Eye (tissue), 1 donor: ENCODE measurements around the gene CLC.
"Not testable (repeated sequence)": the region's sequence is repeated elsewhere in the genome, so short reads cannot be mapped to it uniquely, and the experiment has no call there.

Experiments
- DNase-seq: peaks from one replicate; pipeline ENCODE4 v3.0.0-alpha.2; 2015

Gene CLC

DNA sequence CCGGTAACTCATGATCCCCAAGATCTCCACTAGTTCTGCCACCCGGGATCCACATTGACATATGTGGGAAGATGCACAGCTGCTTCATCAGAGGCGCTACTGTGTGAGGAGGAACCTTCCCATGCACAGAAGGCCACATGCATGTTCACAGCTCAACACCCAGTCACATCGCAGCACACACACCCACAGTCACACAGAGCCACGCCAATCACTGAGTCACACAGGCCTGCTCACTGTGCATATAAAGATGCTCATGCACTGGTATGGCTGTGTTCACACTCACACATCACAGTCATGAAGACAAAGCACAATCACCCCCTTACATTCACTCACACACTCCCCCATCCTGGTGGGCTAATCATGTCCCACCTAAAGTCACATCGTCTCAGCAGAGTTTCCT is 9.8 kb downstream of the CLC start:
- peak; percentile 20 for DNase-seq

DNA sequence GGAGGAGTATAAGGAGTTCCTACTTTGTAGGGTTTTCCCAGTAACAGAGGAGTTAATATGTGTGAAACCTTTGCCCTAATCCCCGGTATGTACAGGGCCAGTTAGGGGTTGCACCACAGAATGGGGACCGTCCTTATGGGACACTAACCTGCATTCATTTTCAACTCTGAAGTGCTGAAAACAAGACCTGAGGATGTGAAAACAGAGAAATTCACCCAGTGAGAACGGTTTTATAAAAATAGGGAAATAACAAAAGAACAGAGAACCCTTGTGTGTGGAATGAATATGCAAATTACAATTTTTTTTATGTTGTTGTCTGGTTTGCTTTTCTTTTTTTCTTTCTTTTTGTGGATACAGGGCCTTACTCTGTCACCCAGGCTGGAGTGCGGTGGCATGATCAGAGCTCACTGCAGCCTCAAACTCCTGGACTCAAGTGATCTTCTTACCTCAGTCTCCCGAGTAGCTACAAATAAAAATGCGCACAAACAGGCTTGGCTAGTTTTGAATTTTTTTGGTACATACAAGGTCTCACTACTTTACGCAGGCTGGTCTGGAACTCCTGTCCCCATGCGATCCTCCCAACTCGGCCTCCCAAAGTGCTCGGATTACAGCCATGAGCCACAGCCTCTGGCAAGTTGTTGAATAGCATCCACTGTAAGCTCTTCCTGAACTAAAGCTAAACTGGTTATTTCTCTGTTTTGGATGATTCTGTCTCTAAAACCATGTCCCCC is 10.6 kb downstream of the CLC start:
- DNase-seq = no peak

DNA sequence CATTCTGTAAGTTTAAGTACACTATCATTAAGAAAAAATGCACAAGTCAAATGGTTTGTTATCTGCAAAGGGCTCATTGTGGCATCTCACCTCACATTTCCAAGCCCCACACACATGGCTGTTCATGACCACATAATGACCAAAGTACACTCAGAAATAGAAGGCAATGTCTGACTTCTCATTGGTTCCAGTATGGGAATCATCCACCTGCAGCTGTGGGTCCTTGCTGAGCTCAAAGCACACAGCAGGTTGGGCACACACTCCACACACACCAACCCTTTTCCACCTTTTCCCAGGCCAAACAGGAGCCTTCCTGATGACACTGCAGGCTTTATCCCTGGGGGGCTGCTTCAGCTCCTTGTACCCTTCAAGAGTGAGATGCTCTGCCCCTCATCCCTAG is 11.8 kb downstream of the CLC start:
- no peak for DNase-seq

DNA sequence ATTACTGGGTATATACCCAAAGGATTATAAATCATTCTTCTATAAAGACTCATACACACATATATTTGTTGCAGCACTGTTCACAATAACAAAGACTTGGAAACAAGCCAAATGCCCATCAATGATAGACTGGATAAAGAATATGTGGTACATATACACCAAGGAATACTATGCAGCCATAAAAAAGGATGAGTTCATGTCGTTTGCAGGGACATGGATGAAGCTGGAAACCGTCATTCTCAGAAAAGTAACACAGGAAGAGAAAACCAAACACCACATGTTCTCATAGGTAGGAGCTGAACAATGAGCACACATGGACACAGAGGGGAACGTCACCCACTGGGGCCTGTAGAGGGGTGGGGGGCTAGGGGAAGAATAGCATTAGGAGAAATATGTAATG is 17.7 kb downstream of the CLC start:
- not testable (repeated sequence) for DNase-seq

DNA sequence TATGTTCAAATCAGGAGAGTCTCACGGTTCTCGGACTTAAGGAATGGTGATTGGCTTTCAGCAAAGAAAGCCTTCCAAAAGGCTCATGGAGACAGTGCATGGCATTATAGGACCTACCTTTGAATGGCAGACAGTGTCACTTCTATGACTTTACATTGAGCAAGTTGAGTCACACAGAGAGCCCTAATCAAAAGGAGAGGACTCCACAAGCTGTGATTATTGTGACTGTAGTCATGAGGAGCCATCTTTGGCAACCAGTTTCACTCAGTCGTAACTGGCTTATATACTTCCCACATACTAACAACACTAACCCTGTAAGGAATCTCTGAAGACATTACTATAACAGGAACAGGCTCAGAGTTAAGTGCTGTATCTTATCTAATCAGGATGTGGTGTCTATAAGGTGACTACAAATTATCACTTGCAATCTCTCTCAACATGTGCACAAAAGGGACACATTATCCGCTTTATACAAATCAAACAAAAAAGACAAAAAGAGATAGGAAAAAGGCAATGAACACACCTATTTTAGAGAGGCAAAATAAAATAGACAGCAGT is 27.4 kb downstream of the CLC start:
- DNase-seq = no peak

DNA sequence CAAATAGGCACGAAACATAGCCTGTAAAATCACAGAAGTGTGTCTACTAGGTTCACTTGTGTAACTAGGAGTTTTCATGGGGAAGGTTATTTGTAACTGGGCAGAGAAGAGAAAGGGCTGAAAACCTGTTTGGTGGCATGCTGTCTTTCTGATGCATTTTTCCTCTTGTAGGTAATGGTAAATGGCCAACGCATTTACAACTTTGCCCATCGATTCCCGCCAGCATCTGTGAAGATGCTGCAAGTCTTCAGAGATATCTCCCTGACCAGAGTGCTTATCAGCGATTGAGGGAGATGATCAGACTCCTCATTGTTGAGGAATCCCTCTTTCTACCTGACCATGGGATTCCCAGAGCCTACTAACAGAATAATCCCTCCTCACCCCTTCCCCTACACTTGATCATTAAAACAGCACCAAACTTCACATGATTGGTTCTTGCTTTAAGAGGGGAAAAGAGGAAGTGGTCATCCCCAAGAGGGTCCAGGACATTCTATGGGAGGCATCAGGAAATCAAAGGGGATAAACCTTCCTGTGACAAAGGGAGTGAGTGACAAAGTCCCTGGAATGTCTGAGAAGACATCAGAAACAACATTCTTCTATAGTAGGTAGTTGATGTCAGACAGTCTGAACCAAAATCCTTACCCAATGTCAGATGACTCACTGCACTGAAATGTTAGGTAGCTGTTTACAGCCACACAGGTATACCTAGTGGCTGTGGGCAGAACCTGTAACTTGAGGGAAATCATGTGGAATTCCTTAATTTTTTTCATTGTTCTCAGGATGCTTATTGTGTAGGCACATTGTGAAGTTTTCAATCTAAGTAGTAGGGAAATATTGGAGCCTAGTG is 28.6 kb downstream of the CLC start:
- no peak for DNase-seq

DNA sequence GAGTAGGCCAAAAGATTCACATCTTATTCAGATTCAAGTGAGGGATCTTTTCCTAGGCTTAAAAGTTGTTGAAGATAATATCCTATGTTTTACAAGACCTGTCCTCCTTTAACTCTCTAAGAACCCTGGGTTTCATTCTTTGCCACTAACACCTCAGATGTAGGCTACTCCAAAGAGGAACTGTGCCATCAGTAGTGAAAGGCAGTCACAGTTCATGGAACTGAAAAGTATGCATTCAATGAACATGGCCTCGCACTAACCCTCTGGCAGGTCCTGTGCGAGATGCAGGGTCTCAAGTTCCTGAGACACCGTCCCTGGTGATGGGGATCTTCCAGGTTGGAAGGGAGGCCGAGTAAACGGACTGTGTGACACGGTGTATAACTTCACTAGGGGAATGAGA is 29.2 kb downstream of the CLC start:
- DNase-seq = no peak

DNA sequence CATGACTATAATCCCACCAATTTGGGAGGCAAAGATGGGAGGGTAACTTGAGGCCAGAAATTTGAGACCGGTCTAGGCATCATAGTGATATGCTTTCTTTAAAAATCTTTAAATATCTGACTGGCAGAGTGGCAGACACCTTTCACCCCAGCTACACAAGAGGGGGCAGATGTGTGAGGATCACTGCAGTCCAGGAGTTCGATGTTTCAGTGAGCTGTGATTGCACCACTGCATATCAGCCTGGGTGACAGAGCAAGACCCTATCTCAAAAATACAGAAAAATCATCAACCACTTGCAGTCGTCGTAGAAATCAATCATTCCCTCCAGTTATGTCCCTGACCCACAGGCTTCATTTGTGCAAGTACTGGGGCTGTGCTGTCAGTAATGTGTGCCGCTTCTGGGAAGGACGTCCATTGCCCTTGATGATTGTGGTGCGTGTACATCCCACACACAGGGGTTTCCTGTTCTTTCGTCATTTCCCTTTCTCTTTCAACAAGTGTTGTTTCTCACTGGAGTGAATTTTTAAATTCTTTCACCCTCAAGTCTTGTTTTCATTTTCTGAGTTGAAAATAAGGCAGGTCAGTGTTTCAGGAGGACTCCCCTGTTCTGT is 32.1 kb downstream of the CLC start:
- DNase-seq = no peak

DNA sequence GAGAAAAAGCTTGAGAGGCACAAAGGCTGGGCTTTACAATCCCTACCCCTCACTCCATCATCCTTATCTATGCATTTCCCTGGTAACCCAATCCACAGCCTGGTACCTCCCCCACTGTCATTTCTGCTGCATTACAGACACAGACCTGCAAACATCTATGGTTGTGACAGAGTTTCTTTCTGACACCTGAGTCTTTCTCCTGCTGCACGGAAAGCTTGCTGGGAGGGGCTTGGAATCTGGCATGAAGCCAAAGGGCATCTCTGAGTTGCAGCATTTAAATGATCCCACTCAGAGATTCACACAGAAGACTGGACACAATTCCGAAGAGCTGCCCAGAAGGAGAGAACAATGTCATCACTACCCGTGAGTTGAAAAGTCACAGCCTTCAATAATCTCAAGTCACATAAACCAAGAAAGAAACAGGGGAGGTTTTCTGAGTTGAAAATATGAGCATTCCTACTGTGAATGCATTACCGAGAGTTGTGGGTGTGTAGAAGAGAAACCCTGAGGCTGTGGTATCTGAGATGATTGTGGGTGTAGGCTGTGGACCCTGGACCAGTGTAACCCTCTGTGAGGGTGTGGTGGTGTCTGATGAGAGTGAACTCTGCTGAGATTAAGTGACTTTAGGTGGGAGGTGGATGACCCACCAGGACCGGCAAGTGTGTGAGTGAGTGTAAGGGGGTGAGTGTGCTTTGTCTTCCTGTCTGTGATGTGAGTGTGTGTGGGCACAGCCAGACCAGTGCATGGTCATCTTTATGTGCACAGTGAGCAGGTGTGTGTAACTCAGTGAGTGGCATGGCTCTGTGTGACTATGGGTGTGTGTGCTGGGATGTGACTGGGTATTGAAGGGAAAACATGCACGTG is 33.4 kb downstream of the CLC start, which contains the start of gene LGALS14:
Gene LGALS14 (plus strand): TSS at position 301 of the 864 bp plus-strand sequence. CDS start 48 bp downstream, at position 349.
- DNase-seq = no peak

DNA sequence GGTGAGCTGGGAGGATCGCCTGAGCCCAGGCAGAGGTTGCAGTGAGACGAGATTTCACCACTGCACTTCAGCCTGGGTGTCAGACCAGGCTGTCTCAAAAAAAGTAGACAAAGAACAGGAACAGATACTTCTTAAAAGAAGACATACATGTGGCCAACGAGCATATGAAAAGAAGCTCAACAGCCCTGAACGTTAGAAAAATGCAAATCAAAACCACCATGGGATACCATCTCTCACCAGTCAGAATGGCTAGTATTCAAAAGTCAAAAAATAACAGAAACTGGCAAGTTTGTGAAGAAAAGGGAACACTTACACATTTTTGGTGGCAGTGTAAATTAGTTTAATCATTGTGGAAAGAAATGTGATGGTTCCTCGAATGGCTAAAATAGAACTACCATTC is 36.5 kb downstream of the CLC start:
- DNase-seq = no peak

DNA sequence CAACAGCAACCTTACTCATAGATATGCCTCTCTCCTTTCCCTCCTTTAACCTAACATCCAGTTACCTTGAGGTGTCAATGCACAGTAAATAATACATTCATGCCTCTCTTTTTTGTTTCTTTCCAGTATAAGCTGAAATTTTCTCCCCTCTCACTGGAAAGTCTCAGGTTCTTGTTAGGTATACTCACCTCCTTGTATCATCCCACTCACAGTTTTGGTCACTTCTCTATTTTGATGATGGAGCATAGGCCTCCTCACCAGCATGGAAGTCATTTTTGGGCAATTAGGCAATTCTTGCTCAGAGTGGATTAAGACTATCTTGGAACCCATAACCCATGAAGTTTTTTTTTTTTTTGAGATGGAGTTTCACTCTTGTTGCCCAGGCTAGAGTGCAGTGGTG is 39.3 kb downstream of the CLC start:
- no peak for DNase-seq

DNA sequence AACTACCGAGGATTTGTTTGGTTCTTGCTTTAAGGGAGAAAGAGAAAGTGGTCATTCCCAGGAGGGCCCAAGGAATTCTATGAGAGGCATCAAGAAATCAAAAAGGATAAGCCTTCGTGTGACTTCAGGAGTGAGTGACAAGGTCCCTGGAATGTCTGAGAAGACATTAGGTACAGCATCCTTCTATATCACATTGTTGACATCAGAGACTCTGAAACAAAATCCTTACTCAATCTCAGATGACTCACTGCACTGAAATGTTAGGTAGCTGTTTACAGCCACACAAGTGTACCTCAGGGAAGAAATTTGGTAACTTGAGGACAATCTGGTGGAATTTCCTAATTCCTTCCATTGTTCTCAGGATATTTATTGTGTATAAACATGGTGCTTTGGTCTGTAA is 41.4 kb downstream of the CLC start:
- no peak for DNase-seq

DNA sequence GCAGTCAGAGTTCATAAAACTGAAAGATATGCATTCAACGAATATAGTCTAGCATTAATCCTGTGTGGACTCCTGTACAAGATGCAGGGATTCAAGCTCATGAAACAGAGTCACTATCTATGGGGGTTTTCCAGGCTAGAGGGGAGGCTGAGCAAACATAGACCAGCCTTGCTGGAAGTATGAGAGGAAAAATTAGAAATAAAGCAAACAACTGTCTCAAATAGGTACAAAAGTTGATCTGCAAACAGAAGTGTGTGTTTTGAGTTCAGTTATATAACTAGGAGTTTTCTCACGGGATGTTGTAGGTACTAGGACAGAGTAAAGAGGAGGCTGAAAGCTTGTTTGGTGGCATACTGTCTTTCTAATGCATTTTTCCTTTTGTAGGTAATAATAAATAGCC is 42.1 kb downstream of the CLC start:
- no peak for DNase-seq

DNA sequence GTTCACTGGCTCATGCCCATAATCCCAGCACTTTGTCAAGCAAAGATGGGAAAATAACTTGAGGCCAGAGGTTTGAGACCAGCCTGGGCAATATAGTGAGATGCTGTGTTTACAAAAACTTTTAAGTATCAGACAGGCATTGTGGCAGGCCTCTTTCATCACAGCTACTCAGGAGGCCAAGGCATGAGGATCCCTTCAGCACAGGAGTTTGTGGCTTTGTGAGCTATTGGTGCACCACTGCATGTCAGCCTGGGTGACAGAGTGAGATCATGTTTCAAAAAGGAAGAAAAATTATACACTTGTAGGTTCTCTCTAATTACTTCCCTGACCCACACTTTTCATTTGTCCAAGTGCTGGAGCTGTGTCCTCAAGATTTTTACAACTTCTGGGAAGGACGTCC is 45.0 kb downstream of the CLC start:
- DNase-seq = no peak

DNA sequence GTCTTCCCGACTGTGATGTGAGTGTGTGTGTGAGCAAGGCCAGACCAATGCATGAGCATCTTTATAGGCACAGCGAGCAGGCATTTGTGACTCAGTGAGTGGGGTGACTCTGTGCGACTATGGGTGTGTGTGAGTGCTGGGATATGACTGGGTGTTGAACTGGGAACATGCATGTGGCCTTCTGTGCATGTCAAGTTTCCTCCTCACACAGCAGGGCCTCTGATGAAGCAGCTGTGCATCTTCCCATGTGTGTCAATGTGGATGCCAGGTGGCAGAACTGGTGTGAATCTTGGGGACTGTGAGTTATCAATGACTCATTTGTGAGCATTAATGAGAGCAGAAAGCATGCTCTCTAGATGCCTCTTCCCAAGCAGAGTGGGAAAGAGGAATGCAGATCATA is 45.7 kb downstream of the CLC start:
- peak; percentile 23 for DNase-seq

DNA sequence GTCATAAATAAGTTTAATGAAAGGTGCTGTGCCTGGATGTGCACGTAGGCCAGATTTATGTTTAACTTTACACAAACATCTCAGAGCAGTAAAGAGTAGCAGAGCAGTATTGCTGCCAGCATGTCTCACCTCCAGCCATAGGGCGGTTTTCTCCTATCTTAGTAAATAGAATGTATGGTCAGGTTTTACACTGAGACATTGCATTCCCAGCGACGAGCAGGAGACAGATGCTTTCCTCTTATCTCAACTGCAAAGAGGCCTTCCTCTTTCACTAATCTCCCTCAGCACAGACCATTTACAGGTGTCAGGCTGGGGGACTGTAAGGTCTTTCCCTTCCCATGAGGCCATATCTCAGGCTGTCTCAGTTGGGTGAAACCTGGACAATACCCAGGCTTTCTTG is 49.2 kb downstream of the CLC start:
- DNase-seq = not testable (repeated sequence)

DNA sequence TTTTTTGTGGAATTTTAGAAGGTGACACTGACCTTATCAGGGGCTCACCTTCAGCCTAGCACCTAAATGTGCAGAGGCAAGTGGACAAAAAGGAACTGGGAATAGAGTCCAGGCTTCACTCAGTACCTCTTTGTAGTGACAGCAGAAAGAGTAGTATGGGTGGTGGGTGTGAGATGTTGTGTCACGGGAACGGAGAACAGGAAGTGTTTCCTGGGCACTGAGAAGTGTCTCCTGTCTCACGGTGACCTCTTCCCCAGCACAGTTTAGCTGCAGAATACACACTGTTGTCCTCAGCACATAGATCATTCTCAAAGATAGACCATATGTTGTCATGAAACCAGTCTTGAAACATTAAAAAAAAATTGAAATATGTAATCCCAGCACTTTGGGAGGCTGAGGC is 51.1 kb downstream of the CLC start:
- no peak for DNase-seq

DNA sequence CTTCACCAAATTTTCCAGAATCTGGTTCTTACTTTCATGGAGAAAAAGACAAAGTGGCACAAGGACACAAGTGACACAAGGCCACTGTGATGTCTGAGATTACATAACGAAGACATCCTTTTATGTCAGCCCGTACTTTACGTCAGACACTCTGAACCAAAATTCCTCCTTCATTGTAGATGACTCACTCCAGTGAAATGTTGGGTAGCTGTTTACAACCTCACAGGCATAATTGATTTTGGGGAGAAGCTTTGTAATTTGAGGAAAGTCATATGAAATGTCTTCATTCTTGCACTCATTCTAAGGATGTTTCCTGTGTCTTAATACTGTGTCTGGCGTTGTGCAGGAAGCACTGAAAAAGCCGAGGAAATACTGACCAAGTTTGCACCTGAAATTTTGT is 53.6 kb downstream of the CLC start:
- DNase-seq = no peak

DNA sequence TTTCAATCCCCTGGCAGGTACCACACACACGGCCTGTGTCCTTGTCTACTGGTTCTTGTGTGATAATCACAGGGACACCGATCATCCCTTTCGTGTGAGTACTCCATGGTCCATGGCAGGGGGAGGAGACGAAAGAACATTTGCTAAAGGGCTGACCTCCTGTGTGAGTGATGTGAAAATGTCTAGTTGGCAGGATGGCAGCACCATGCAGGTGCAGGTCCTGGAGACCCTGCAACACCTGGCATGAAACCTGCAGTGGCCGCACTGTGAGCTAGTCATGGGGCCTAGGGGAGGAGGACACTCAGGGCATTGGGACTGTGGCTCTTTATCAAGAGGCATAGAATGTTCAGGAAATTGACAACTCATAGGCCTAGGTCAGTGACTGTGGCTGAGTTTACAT is 56.4 kb downstream of the CLC start:
- DNase-seq = no peak
